PC-9 (cell line): Measurements from ENCODE around the gene SERPINE2. TPM values are rescaled to one million over a fixed set of nuclear protein-coding genes. Genes with fewer than 3 reads are reported as not detected.
A peak's percentile ranks its signal among the peaks of the same experiment; 100 is the strongest.

Experiments used
- BruUV-seq: library from RNA; stranded (reverse); fragments of 400-500 nt; replicated peaks from 2 replicates; lab custom pipeline; 2021; lab: Mats Ljungman, UMichigan
- CTCF ChIA-PET: fragments of 300-600 bp; sonication (Branson Sonifier 250); formaldehyde crosslinking; loops from one replicate; lab custom pipeline; 2022; ENCODE audit warnings: antibody characterized with exemption; lab: Charles Lee
- POLR2A ChIA-PET: fragments of 300-600 bp; sonication (Branson Sonifier 250); formaldehyde crosslinking; loops from one replicate; lab custom pipeline; 2022; ENCODE audit warnings: antibody characterized with exemption; ENCODE audit not compliant: unreplicated experiment; lab: Charles Lee
- DNase-seq, 2 experiments: peaks; one replicate each; pipeline versions ENCODE4 v3.0.0 to v3.0.0-alpha.2; 2015 to 2022; ENCODE audit warnings: mixed read lengths in 1 of 2
- H2AFZ ChIP-seq: fragments of 200-600 bp; sonication (generic); 2 replicates; pipeline ENCODE4 v1.8.1; 2017; ENCODE audit warnings: antibody characterized with exemption
- H3F3A ChIP-seq: fragments of 200-600 bp; sonication (generic); 2 replicates; pipeline ENCODE4 v1.8.1; 2017; ENCODE audit warnings: antibody characterized with exemption, mild to moderate bottlenecking, low read depth; ENCODE audit not compliant: insufficient read depth
- H3K27ac ChIP-seq: fragments of 200-600 bp; sonication (generic); 2 replicates; pipeline ENCODE4 v1.6.1; 2016; ENCODE audit warnings: mixed run types
- H3K27me3 ChIP-seq: fragments of 200-600 bp; sonication (generic); 2 replicates; pipeline ENCODE4 v1.6.1; 2016; ENCODE audit warnings: low read depth, mixed run types; ENCODE audit not compliant: insufficient read depth
- H3K36me3 ChIP-seq: fragments of 200-600 bp; sonication (generic); 2 replicates; pipeline ENCODE4 v1.6.1; 2016; ENCODE audit warnings: low read depth, mixed run types
- H3K4me1 ChIP-seq: fragments of 200-600 bp; sonication (generic); replicated peaks from 2 replicates; pipeline ENCODE4 v1.6.1; 2016; ENCODE audit warnings: mixed run types; ENCODE audit not compliant: insufficient read depth
- H3K4me2 ChIP-seq: fragments of 200-600 bp; sonication (generic); 2 replicates; pipeline ENCODE4 v1.6.1; 2017; ENCODE audit warnings: mixed run types
- H3K4me3 ChIP-seq: fragments of 200-600 bp; sonication (generic); 2 replicates; pipeline ENCODE4 v1.6.1; 2016; ENCODE audit warnings: mixed run types
- H3K79me2 ChIP-seq: fragments of 200-600 bp; sonication (generic); 2 replicates; pipeline ENCODE4 v1.6.1; 2017; ENCODE audit warnings: low read depth, mixed run types
- H3K9me2 ChIP-seq: fragments of 200-600 bp; sonication (generic); 2 replicates; pipeline ENCODE4 v1.8.1; 2017; ENCODE audit warnings: mild to moderate bottlenecking; ENCODE audit not compliant: insufficient read depth
- H3K9me3 ChIP-seq: fragments of 200-600 bp; sonication (generic); 2 replicates; pipeline ENCODE4 v1.8.1; 2016; ENCODE audit warnings: low read depth; ENCODE audit not compliant: insufficient read depth
- H4K20me1 ChIP-seq: fragments of 200-600 bp; sonication (generic); 2 replicates; pipeline ENCODE4 v1.8.1; 2017; ENCODE audit not compliant: insufficient read depth
- EZH2 ChIP-seq: fragments of 200-600 bp; sonication (generic); IDR thresholded peaks from 2 replicates; pipeline ENCODE4 v1.8.0; 2017; ENCODE audit warnings: antibody characterized with exemption, low read depth
- intact Hi-C: fragments of 100-400 bp; cut with micrococcal nuclease; formaldehyde crosslinking; loops from one replicate; pipeline ENCODE4 v1.10.0; 2022; ENCODE audit not compliant: unreplicated experiment
- total RNA-seq: library from RNA; stranded (reverse); gene quantifications from 2 replicates; pipeline ENCODE4 v1.2.3, GENCODE V29; 2021
- TF ChIP-seq, protein P1 (sequence below): fragments of 200-600 bp; sonication (generic); conservative IDR thresholded peaks from 2 replicates; pipeline ENCODE4 v1.6.1; 2017; ENCODE audit warnings: mixed run types, antibody characterized with exemption, mild to moderate bottlenecking, moderate library complexity

SERPINE2 gene
- total RNA-seq, 1 experiment from 2014 or later = 110 TPM

DNA sequence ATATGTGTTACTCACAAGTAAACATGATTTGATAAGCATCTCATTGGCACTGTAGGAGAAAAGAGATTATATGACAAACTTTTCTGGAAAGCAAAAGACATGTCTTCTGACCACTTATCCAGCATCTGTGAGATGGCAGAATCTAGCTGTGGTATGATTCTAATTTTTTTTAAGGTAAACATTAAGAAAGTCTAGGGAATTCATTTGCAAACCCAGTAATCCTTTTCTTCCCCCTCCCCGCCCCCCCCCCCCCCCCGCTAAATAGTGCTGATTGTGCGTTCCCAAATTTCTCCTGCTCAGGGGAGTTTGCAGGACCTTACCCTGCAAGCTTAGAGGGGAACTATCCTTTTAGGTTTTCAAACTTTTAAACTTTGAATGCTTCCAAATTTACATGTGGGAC lies 69.8 kb downstream of the SERPINE2 start:
- intact Hi-C loops = no loop called here
- Histone ChIP-seq H3K27ac (no peak overlapping the region), H3K4me1 (no peaks in the 10 kb centered on the region), H3K79me2 (0 out of 2 replicates have a peak, but pooled peaks cover 4% of the 10 kb centered on the region), H3F3A (peaks cover 31% of the 10 kb centered on the region), H3K36me3 (peaks cover 32% of the 10 kb centered on the region), H3K4me2 (no peak overlapping the region), H4K20me1 (peaks cover 5% of the 10 kb centered on the region; the same call in 1 of the 2 replicates), H3K9me3 (no peaks in the 10 kb centered on the region), H3K4me3 (no peak overlapping the region), H3K27me3 (no peaks in the 10 kb centered on the region), H2AFZ (no peak overlapping the region), H3K9me2 (no peaks in the 10 kb centered on the region)
- ChIA-PET CTCF (interaction anchor here (0.6 to 3.2 kb wide), 12 partner anchors 9 to 809 kb away, joined by 3 to 53 read pairs (median 4); no protein-coding TSS in a partner anchor), POLR2A (interaction anchor here (0.7 kb wide), 1 partner anchor 72 kb away, joined by 3 read pairs; no protein-coding TSS in a partner anchor)
- TF ChIP-seq, protein P1, sequence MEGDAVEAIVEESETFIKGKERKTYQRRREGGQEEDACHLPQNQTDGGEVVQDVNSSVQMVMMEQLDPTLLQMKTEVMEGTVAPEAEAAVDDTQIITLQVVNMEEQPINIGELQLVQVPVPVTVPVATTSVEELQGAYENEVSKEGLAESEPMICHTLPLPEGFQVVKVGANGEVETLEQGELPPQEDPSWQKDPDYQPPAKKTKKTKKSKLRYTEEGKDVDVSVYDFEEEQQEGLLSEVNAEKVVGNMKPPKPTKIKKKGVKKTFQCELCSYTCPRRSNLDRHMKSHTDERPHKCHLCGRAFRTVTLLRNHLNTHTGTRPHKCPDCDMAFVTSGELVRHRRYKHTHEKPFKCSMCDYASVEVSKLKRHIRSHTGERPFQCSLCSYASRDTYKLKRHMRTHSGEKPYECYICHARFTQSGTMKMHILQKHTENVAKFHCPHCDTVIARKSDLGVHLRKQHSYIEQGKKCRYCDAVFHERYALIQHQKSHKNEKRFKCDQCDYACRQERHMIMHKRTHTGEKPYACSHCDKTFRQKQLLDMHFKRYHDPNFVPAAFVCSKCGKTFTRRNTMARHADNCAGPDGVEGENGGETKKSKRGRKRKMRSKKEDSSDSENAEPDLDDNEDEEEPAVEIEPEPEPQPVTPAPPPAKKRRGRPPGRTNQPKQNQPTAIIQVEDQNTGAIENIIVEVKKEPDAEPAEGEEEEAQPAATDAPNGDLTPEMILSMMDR = no peak
- TF ChIP-seq EZH2 = no peak
- DNase-seq = no peak
- no TSS peak for BruUV-seq

DNA sequence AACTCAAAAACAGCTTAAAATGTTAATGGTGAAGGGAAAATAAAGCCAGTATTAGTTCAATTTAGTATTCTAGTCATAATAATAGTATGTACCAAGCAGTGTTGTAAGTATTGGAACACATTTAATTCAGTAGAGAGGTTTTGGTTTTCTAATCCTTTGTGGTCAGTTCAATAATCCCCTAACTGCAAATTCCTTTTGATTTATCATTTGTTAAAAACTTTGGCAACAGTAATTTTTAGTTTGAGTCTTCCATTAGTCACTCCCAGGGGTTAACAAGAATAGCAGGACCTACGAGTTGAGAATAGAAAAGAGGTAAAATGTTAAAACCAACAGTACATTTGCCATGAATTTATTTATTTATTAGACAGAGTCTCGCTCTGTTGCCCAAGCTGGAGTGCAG lies 71.1 kb downstream of the SERPINE2 start:
- no peak overlapping the region for H2AFZ ChIP-seq
- peaks cover 16% of the 10 kb centered on the region; the same call in 1 of the 2 replicates for H3K79me2 ChIP-seq
- no peak overlapping the region for H3K27ac ChIP-seq
- H3K4me2 ChIP-seq = no peak overlapping the region
- POLR2A ChIA-PET = interaction anchor here (0.6 kb wide), 1 partner anchor 64 kb away, joined by 5 read pairs; no protein-coding TSS in a partner anchor
- H3K36me3 ChIP-seq = peaks cover 42% of the 10 kb centered on the region
- no peaks in the 10 kb centered on the region for H3K4me1 ChIP-seq
- H3K9me2 ChIP-seq = no peaks in the 10 kb centered on the region
- CTCF ChIA-PET = interaction anchor here (0.6 kb wide), 1 partner anchor 604 kb away, joined by 6 read pairs; no protein-coding TSS in a partner anchor
- peak in 1 of 2 experiments; percentile 57 for DNase-seq
- H3F3A ChIP-seq = peaks cover 37% of the 10 kb centered on the region
- H3K9me3 ChIP-seq = no peaks in the 10 kb centered on the region
- H3K4me3 ChIP-seq = no peak overlapping the region
- intact Hi-C loops = no loop called here
- no TSS peak for BruUV-seq
- no peak for TF ChIP-seq EZH2
- peaks cover 5% of the 10 kb centered on the region; the same call in 1 of the 2 replicates for H4K20me1 ChIP-seq
- H3K27me3 ChIP-seq = no peaks in the 10 kb centered on the region

DNA sequence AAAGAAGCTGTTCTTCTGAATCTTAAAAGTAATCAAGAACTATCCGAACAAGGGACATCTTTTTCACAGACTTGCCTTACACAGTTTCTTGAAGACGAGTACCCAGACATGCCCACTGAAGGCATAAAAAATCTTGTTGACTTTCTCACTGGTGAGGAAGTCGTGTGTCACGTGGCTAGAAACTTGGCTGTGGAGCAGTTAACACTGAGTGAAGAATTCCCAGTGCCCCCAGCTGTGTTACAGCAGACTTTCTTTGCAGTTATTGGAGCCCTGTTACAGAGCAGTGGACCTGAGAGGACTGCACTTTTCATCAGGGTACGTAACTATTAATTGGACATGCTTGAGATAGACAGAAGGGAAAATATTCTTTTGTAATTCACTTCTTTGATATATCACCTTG lies 79.4 kb downstream of the SERPINE2 start:
- Histone ChIP-seq H3K36me3 (peaks cover 41% of the 10 kb centered on the region), H3K4me3 (no peak overlapping the region; the same call in 1 of the 2 replicates), H2AFZ (no peak overlapping the region), H3K9me3 (no peaks in the 10 kb centered on the region), H3K9me2 (no peaks in the 10 kb centered on the region), H4K20me1 (peaks cover 16% of the 10 kb centered on the region), H3F3A (peaks cover 18% of the 10 kb centered on the region; the same call in 1 of the 2 replicates), H3K79me2 (peaks cover 70% of the 10 kb centered on the region), H3K27me3 (no peaks in the 10 kb centered on the region), H3K4me1 (peaks cover 37% of the 10 kb centered on the region), H3K4me2 (peak overlapping the region; percentile 93; the same call in 1 of the 2 replicates), H3K27ac (no peak overlapping the region)
- intact Hi-C loops = loop anchor here (5.0 to 10.0 kb wide), 5 partner anchors 177 to 1255 kb away; no protein-coding TSS in a partner anchor
- ChIA-PET CTCF (interaction anchor here (2.9 kb wide), 1 partner anchor 10 kb away, joined by 7 read pairs; no protein-coding TSS in a partner anchor), POLR2A (interaction anchor here (0.6 kb wide), 2 partner anchors 19 to 58 kb away, joined by 3 to 4 read pairs; no protein-coding TSS in a partner anchor)
- BruUV-seq = no TSS peak
- no peak for DNase-seq
- TF ChIP-seq, protein P1 = no peak
- no peak for TF ChIP-seq EZH2
